ENCODE data around the gene C11orf21. TPM values are rescaled to one million over a fixed set of nuclear protein-coding genes. Genes with fewer than 3 reads are reported as not detected.

C11orf21 gene
- total RNA-seq, 2 donors from 2014 or later, result 7.2 to 7.6 TPM

- Mint-ChIP-seq H3K27me3 (no peaks in the 10 kb centered on the region), H3K27ac (no peak overlapping the region), H3K36me3 (no peaks in the 10 kb centered on the region), H3K9me3 (no peaks in the 10 kb centered on the region), H3K4me1 (ENCODE audit: low read depth in 2 of 2) (peaks cover 18 to 21% of the 10 kb centered on the region in 2 donors), H3K4me3 (no peak overlapping the region)
- peak; percentile 52 for DNase-seq (ENCODE audit: low spot score)
- ATAC-seq, result no peak
Measured at GRCh38 chr11:2309251-2310072, 7.7 kb upstream of the C11orf21 start.

DNA sequence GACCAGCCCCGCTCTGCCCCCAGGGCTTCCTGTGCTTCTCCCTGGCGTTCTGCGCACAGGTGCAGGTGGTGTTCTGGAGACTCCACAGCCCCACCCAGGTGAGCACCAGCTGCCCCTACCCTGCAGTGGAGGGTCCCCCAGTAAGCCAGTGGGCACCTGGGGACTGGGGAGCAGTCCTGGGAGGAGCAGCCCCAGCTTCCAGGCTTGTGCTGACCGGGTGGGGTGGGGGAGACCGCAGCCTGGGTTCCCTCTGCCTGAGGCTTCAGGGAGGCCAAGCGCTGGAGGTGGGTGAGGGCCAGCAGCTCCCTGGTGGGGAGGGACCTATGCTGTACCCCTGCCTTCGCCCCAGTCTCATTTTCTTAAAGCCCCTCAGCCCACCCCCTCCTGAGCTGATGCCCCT, 7.0 kb upstream of the C11orf21 start:
- Mint-ChIP-seq H3K4me1 (ENCODE audit: low read depth in 2 of 2) (peaks cover 21 to 22% of the 10 kb centered on the region in 2 donors), H3K36me3 (no peaks in the 10 kb centered on the region), H3K27ac (no peak overlapping the region), H3K27me3 (no peaks in the 10 kb centered on the region), H3K9me3 (no peaks in the 10 kb centered on the region), H3K4me3 (no peak overlapping the region)
- ATAC-seq (no peak), DNase-seq (ENCODE audit: low spot score) (peak; percentile 51)

GRCh38 chr11:2307501-2308331, 6.0 kb upstream of the C11orf21 start:
- ATAC-seq, result no peak
- no peaks in the 10 kb centered on the region for H3K27me3 Mint-ChIP-seq
- no peaks in the 10 kb centered on the region for H3K36me3 Mint-ChIP-seq
- no peaks in the 10 kb centered on the region for H3K9me3 Mint-ChIP-seq
- peak; percentile 53 for DNase-seq (ENCODE audit: low spot score)
- H3K27ac Mint-ChIP-seq, result peak overlapping the region; percentile 44 to 100
- H3K4me1 Mint-ChIP-seq (ENCODE audit: low read depth in 2 of 2), result peaks cover 22 to 24% of the 10 kb centered on the region in 2 donors
- H3K4me3 Mint-ChIP-seq, result no peak overlapping the region

- DNase-seq (ENCODE audit: low spot score) (peak; percentile 44), ATAC-seq (no peak)
- Mint-ChIP-seq H3K9me3 (no peaks in the 10 kb centered on the region), H3K4me3 (peak overlapping the region; percentile 92), H3K36me3 (no peaks in the 10 kb centered on the region), H3K27me3 (no peaks in the 10 kb centered on the region), H3K27ac (peak overlapping the region; percentile 99 to 100), H3K4me1 (ENCODE audit: low read depth in 2 of 2) (peaks cover 25 to 30% of the 10 kb centered on the region in 2 donors)
Measured at GRCh38 chr11:2306877-2307500, 5.3 kb upstream of the C11orf21 start.

DNA sequence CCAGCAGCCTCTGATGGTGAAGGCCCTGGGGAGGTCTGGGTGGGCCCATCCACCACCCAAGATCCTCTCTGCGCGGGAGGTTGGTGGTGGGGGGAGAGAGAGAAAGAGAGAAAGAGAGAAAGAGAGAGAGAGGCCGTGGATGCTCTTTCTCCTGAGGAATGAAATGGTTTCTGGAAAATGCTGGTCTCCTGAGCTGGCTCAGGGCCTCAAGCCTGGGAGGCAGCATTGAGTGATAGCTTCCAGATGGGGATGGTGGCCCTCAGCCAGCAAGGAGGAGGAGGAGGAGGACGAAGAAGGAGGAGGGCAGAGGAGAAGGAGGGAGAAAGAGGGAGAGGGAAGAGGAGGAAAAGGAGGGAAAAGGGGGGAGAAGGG, 4.7 kb upstream of the C11orf21 start:
- H3K9me3 Mint-ChIP-seq, result no peaks in the 10 kb centered on the region
- DNase-seq (ENCODE audit: low spot score), result peak; percentile 15
- ATAC-seq, result no peak
- no peaks in the 10 kb centered on the region for H3K36me3 Mint-ChIP-seq
- peak overlapping the region; percentile 92 for H3K4me3 Mint-ChIP-seq
- H3K27me3 Mint-ChIP-seq, result no peaks in the 10 kb centered on the region
- peaks cover 29 to 34% of the 10 kb centered on the region in 2 donors for H3K4me1 Mint-ChIP-seq (ENCODE audit: low read depth in 2 of 2)
- H3K27ac Mint-ChIP-seq, result peak overlapping the region; percentile 99 to 100

DNA sequence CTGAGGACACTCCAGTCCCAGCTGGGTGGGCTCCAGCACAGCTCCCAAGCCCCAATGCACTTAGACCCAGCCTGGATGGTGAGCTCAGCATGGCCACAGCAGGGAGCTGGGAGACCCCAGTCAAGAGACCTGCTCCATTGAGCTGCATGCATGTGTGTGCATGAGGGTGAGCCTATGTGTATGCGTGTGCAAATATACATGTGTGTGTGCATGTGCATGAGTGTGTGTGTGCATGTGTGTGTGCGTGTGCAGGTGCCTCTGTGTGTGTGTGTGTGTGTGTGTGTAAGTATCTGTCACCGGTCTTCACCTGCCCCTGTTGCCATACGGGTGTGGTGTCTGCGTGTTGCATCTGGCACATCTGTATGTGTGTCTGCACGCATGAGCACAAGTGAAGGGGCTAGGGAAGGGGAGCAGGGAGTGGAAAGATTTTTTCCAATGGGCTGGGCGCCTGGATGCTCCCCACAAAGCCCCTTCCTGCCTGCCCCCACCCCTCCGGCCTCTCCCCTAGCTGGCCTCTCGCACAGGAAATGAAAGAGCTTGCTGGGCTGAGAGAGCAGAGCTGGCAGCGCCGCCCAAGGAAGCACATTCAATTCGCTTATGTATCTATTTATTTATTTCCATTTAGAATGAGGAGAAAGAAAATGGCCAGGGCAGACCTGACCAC, 4.2 kb upstream of the C11orf21 start:
- no peaks in the 10 kb centered on the region for H3K36me3 Mint-ChIP-seq
- no peaks in the 10 kb centered on the region for H3K9me3 Mint-ChIP-seq
- peak overlapping the region; percentile 92 for H3K4me3 Mint-ChIP-seq
- peak overlapping the region; percentile 99 to 100 for H3K27ac Mint-ChIP-seq
- DNase-seq (ENCODE audit: low spot score), result peak; percentile 66
- no peaks in the 10 kb centered on the region for H3K27me3 Mint-ChIP-seq
- peaks cover 29 to 34% of the 10 kb centered on the region in 2 donors for H3K4me1 Mint-ChIP-seq (ENCODE audit: low read depth in 2 of 2)
- peak; percentile 0 to 1 for ATAC-seq

- H3K4me1 Mint-ChIP-seq (ENCODE audit: low read depth in 2 of 2), result peaks cover 29 to 34% of the 10 kb centered on the region in 2 donors
- ATAC-seq, result peak; percentile 61 to 79
- no peaks in the 10 kb centered on the region for H3K36me3 Mint-ChIP-seq
- no peaks in the 10 kb centered on the region for H3K27me3 Mint-ChIP-seq
- H3K4me3 Mint-ChIP-seq, result peak overlapping the region; percentile 92
- peak overlapping the region; percentile 67 to 99 for H3K27ac Mint-ChIP-seq
- DNase-seq (ENCODE audit: low spot score), result peak; percentile 83
- H3K9me3 Mint-ChIP-seq, result no peaks in the 10 kb centered on the region
Measured at GRCh38 chr11:2305140-2305778, 3.5 kb upstream of the C11orf21 start.

- no peaks in the 10 kb centered on the region for H3K9me3 Mint-ChIP-seq
- ATAC-seq (no peak), DNase-seq (ENCODE audit: low spot score) (peak; percentile 50)
- no peaks in the 10 kb centered on the region for H3K36me3 Mint-ChIP-seq
- H3K27ac Mint-ChIP-seq, result peak overlapping the region; percentile 67 to 73
- H3K27me3 Mint-ChIP-seq, result no peaks in the 10 kb centered on the region
- H3K4me1 Mint-ChIP-seq (ENCODE audit: low read depth in 2 of 2), result peaks cover 29 to 35% of the 10 kb centered on the region in 2 donors
- H3K4me3 Mint-ChIP-seq, result peak overlapping the region; percentile 92
Measured at GRCh38 chr11:2304506-2305139, 2.9 kb upstream of the C11orf21 start.

DNA sequence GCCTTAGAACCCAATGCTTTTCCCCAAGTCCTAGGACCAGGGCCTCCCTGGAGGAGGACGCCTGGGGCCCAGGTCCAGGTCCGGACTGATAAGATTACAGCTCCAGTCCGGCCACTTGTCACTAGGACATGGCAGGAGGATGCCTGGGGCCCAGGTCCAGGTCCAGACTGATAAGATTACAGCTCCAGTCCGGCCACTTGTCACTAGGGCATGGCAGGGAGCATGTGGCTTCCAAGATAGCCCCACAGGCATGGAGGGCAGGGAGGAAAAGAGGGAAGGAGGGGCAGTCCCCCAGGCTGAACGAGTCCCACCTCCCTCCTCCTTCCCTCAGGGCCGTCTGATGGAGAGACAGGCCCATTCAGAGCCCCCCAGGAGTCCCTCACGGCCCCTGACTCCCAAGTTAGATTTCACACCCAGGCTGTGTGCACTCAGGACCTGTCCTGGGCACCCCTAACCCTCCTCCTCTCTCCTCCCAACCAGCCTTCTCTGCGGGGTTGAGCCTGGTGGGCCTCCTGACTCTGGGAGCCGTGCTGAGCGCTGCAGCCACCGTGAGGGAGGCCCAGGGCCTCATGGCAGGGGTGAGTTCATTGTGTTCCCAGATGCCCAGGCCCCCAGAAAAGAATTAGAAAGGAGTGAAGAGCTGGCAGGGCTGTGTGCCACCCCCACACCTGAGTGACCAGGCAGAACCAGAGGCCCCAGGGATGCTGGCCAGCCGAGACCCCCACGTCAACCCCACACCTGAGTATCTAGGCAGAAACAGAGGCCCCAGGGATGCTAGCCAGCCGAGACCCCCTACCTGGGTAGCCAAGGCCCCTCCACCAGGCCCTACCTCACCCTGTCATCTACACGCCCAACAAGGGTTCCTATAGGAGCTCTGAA, 2.1 kb upstream of the C11orf21 start:
- H3K27me3 Mint-ChIP-seq, result no peaks in the 10 kb centered on the region
- H3K36me3 Mint-ChIP-seq, result no peaks in the 10 kb centered on the region
- peak; percentile 26 for DNase-seq (ENCODE audit: low spot score)
- peak overlapping the region; percentile 22 for H3K4me3 Mint-ChIP-seq
- peaks cover 34 to 39% of the 10 kb centered on the region in 2 donors for H3K4me1 Mint-ChIP-seq (ENCODE audit: low read depth in 2 of 2)
- no peak for ATAC-seq
- no peaks in the 10 kb centered on the region for H3K9me3 Mint-ChIP-seq
- peak overlapping the region; percentile 73 to 78 for H3K27ac Mint-ChIP-seq

DNA sequence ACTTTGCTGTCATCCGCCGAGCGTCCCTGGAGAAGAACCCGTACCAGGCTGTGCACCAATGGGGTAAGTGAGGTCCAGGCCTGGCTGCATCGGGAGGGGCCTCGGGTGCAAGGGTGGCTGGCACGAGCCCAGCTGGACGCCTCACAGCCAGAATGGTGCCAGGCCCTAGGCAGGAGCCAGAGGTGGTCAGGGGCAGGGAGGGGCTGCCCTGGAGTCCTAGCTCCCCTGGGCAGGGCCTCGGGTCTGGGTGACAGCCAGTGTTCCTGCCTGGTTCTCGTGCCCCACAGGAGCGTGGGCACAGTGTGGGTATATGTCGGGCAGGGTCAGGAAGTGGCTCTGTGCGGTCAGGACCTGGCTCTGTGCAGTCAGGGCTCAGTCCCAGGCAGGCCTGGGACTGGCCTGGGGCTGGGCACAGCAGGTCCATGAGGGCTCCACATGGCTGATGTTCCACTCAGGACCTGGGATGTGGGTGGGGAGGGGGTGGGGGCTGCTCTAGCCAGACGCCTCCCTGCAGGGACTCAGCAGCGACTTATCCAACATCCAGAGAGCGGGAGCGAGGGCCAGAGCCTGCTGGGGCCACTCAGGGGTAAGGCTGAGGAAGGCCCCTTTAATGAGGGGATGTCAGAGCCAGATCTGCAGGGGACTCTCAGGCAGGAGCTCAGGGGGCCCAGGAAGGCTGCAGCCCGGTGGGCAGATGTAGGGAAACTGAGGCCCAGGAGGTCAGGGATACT, 1.3 kb upstream of the C11orf21 start:
- peak; percentile 58 for DNase-seq (ENCODE audit: low spot score)

GRCh38 chr11:2302306-2302895, 683 bp upstream of the C11orf21 start:
- DNase-seq (ENCODE audit: low spot score) (peak; percentile 60), ATAC-seq (peak; percentile 2 to 18)
- Mint-ChIP-seq H3K36me3 (no peaks in the 10 kb centered on the region), H3K27ac (peak overlapping the region; percentile 82 to 90), H3K4me3 (peak overlapping the region; percentile 87), H3K27me3 (no peaks in the 10 kb centered on the region), H3K9me3 (no peaks in the 10 kb centered on the region), H3K4me1 (ENCODE audit: low read depth in 2 of 2) (peaks cover 37 to 47% of the 10 kb centered on the region in 2 donors)

More for the DNA sequence above, 1.3 kb upstream of the C11orf21 start:
- no peaks in the 10 kb centered on the region for H3K27me3 Mint-ChIP-seq
- peaks cover 34 to 40% of the 10 kb centered on the region in 2 donors for H3K4me1 Mint-ChIP-seq (ENCODE audit: low read depth in 2 of 2)
- H3K4me3 Mint-ChIP-seq, result peak overlapping the region; percentile 87
- ATAC-seq, result peak in 1 of 2 donors; percentile 32
- H3K36me3 Mint-ChIP-seq, result no peaks in the 10 kb centered on the region
- H3K9me3 Mint-ChIP-seq, result no peaks in the 10 kb centered on the region
- H3K27ac Mint-ChIP-seq, result peak overlapping the region; percentile 78 to 82
